Right lobe of liver (tissue), 4 donors: ENCODE results near the gene CLMN.

Source experiments
- CTCF ChIP-seq, 4 donors: fragments of 200-600 bp in 3 of 4; fragments of 450-650 bp in 1 of 4; IDR thresholded peaks; one replicate each; pipeline versions ENCODE4 v1.5.1 to v1.8.0; 2016 to 2022; ENCODE audit warnings: antibody characterized with exemption in 4 of 4, mild to moderate bottlenecking in 2 of 4
- POLR2A ChIP-seq: fragments of 450-650 bp; IDR thresholded peaks from one replicate; pipeline ENCODE4 v1.6.1; 2017; ENCODE audit warnings: antibody characterized with exemption, mild to moderate bottlenecking
- donor health status: DM: no; HTN: no; CAD: no.
- donor health status: DM: no; HTN: no; CAD: no.
- donor health status: DM: no; HTN: yes; CAD: no.

- no peak for TF ChIP-seq POLR2A
- TF ChIP-seq CTCF (IDR thresholded peaks at IDR 0.05): no peak
Measured at GRCh38 chr14:95353007-95353406, 33.3 kb upstream of the CLMN start.
